Stimulated activated CD8-positive, alpha-beta memory T cell treated with anti-CD3 and anti-CD28 coated beads, Interleukin-7, amount 100 ng/mL, for 1 hour (primary cell): ENCODE data around the gene TRAF3.

Source experiments
- DNase-seq, 2 donors: peaks; one replicate each; pipeline ENCODE4 v3.0.0-alpha.2; 2020; ENCODE audit warnings: low read depth in 2 of 2

TRAF3 gene

GRCh38 chr14:102777711-102778337 lies 575 bp downstream of the TRAF3 start:
- no peak for DNase-seq

DNA sequence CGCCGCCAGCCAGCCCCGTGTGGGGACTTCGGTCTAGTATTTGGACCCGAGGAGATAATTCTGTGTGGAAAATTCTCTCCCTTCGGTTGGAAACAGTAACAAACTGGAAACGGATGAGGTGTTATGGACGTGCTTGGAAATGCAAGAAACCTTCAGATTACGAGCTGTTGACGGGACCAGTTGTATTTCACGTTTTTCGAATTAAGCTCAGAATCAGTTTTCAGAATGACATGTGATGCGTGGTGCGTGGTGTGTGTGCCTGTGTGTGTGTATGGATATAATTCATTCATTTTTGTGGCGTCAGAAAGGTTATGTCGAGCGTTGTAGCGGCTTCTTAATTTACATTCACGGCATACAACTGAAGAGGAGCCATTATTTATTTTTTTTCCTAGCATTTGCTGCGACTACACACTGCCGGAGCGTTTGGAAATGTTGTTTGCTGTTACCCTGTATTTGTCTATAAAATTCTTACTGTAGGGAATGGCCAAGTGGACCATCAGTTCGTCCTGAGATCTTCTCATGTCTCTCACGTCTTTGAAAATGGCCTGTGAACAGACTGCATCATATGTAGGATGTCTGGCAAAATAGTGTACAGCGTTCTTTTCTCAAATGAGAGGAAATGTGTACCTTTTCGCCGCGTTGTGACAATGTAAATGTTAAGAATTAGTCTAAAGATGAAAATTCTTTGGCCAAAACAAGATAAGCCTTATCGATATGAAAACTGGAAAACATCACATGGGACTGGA lies 1.3 kb downstream of the TRAF3 start:
- DNase-seq, result no peak

DNA sequence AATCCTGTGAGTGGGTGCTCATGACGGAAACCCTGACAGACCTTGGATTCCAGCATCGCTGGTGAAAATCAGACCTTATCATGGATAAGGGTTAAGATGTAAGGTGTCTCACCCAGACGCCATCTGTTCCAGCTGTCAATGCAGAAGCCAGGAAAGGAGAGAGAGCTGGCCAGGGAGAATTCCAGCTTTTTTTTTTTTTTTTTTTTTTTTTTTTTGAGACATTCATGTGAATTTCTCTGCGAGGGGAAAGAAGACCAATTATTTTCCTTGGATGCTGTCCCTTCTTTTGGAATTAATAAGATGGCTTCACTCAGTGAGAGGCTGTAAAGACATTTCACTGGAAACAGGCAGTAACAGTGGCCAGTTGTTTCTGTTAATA lies 1.8 kb downstream of the TRAF3 start:
- no peak for DNase-seq

DNA sequence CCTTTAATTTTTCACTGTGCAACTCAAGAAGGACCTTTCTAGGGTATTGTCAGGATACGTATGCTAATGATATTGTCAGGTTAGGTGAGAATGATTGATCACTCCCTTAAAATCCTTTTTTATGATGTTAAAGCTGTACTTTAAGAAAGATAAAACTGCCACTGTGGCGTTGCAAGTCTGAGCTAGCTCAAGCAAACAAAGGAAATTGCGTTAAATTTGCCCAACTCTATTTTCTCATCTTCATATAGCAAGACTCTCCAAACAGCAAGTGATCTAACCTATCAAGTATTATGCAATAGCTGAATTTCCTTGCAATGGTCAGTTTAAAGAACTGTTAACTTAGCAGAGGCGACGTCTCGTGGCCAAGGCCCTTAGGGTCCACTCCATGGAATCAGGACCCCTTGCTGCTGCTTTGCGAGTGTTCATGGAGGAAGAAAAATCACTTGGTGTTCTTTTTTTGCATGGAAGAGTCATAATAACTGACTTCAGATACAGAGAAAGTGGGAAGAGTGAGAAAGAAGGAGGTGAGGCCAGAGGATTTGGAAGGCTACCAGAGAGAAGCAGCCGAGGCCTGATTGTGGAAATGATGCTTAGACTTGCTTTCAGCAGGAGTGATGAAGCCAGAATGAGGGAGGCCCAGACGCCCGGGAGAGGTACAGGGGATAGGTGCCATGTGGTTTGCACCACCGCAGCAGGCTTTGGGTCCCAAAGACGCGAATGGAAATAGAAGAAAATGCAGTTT lies 2.5 kb downstream of the TRAF3 start:
- no peak for DNase-seq

- no peak for DNase-seq
Measured at GRCh38 chr14:102781063-102781462, 3.8 kb downstream of the TRAF3 start.

DNA sequence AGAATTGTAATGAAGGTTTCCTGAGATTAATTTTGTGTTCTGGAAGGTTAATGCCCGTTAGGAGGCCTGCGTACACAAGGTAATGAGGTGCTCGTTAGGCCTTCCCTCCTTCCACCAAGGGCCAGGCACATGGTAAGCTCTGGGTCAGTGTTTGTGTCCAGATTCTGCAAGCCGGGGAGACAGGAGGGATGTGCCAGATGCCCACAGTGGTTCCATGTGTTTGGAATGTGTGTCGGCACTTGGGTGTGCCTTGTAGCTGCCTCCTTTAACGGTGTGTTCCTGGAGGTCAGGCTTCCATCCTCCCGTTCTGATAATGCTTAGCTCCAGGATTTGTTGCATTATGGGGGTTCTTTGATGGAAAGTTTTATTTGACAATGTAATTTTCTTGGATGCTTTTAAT lies 5.7 kb downstream of the TRAF3 start:
- no peak for DNase-seq

- no peak for DNase-seq
Measured at GRCh38 chr14:102784892-102785594, 7.8 kb downstream of the TRAF3 start.

DNA sequence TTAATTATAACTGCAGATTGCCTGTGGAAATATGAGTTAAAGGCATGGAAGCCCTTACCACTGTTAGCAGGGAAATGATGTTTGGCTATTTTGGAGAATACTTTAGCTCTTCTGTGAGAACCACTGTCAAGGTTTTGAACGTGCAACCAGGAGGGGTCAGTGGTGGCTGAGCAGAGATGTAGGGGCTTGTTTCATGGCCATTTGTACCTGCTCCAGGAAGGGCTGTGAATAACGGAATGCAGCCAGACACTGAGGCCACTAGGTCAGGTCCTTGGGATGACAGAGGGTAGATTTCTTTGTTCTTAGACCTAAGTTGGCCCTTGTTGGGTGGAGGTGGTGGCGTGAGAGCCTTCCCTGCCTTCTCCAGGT lies 8.3 kb downstream of the TRAF3 start:
- no peak for DNase-seq

GRCh38 chr14:102786768-102787167 lies 9.5 kb downstream of the TRAF3 start:
- no peak for DNase-seq

DNA sequence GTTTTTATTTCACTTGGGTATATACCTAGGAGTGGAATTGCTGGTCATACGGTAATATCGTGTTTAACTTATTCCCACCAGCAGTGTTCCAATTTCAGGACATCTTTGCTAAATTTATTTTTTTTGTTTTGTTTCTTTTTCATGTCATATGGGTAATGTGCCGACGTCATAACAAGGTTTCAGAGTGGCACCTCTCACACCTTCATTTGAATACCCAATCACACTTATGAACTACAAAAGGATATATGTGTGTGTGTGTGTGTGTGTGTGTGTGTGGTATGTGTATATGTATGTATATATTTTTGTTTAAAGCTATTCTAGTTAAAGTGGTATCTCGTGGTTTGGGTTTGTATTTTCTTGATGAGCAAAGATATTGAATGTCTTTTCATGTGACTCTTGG lies 12.1 kb downstream of the TRAF3 start:
- no peak for DNase-seq

DNA sequence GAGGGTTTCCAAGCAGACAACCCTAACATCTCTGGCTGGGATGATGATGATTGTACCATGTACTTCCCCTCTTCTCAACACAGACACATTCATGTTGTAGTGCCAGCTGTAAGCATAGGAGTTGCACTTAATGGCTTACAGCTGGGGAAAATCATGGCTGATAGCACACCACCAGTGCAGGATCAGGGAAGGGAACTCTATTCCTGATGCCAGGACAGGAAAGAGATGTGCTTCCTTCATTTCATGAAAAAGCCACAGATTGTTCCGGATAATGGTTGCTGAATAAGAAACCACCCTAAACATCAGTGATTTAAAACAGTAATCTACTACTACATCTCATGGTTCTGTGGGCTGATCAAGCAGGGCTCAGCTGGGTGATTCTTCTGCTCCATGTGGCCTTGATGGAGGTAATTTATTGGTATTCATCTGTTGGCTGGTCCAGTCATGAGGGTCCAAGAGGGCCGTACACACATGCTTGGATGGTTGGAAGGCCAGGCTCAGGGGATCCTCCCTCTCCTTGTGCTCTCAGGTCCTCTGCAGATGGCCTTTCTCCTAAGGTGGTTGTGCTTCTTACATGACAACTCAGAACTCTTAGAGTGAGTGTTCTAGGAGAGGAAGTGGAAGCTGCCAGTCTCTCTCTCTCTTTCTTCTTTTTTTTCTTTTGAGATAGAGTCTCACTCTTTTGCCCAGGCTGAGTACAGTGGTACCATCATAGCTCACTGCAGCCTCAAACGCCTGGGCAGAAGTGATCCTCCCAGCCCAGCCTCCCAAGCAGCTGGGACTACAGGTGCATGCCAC lies 16.5 kb downstream of the TRAF3 start:
- no peak for DNase-seq

DNA sequence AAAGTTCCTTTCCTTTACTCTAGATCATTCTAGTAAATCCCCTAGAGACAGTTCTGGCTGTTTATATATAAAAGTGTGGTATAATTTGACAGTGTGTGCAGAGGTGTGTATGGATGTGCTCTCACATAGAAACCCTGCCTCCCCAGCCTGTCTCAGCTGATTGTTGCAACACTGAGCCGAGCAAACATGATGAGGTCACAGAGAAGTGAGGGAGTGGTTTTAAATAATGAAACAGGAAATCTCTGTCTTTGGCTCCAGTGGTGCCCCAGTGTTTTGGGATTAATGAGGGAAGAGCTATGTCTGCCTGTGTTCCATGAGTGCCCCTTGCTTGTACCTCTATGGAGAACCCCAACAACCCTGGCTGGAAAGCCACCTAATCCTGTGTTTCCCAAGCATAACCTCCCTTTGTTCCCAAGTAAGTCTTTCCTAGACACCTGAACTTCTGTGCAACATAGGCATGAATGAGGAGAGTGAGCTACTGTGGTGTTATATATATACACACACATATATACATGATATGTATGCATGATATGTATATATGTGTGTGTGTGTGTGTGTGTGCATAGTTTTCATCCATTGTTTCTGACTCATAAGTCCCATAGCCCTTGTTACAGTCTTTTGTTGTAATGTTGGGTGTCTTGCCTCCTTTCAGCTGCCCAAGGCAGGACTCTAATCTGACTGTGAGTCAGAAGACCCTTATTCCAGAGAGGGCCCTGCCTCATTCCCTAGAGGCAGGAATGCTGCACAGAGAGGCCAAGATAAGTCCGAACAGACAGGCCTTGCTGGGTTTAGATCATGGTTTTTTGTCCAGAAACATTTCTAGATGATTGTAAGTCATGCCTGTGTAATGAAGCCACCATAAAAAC lies 18.0 kb downstream of the TRAF3 start:
- DNase-seq, result no peak

DNA sequence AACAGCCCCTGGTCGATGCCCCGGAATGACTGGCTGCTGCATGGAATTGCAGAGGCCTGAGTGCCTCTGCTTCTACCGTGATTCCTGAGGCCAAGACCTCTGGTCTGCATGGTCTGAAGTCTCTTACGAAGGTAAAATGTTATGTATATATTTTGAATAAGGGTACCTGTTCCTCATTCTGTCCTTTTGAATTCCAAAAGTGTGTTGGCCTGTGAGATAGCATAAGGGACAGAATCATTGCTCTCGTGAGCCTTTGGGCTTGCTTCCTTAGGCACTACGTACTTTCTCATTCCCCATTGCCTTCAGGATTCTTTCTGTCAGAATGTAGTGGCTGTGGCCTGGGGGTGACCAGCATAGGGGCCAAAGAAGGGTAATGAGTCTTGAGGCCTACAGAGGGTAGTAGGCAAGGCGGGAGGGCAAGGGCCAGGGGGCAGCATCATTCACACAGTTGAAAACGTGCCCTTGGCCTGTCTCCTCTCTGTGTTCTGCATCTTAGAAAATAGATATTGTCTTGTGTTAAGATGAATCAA lies 19.5 kb downstream of the TRAF3 start:
- DNase-seq, result no peak

DNA sequence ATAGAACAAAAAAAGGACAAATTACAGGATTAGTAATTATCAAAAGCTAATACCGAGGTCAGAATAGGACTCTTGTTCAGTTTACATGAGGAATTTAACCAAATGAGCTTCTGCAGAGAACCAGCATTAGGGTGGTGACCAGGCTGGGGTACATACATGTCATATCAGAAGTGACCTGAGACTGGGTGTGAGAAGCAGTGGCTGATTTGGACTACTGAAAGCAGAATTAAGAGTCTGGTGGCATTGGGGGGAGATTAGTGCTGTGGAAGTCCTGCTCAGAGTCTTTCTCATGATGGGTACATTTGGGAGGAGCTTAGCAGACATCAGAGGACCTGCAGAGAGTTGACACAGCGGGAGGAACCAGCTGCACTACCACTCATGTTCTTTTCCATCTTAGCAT lies 21.7 kb downstream of the TRAF3 start:
- no peak for DNase-seq

DNA sequence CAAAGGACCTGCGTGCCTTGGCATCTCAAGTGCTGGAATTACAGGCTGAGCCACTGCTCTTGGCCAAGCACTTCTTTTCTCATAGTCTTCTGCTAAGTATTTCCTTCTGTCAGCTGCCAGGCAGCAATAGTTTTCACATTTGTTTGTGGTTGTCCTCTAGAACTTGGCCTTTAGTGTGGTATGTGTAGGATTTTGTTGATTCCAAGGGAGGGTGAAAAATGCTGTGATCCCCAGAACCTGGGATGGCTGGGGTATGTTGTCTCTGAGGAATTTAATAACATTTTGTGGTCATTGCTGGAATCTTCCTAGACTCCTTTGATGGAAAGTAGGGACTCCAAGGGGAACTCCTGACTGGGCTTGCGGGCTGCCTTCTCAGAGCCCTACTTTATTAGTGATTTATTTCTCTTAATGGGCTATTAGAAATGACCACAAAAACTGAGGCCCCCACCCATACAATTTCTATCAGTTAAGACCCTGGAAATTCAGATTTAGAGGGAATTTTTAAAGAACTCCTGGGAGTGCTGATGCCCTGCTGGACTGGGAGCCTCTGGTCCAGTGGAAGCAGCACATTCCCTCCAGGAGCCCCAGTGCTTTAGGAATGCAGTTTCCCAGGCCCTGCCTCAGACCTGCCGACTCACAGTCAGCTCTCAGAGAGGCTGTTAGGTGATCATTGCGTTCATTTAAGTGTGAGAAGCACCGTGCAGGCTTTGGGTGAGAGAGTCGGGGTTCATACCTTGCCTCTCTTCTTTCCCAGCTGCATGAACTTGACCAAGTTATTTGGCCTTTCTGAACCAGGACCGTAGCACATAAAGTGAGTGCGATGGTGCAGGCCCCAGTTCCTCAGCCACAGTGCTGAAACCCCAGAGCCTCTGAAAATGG lies 22.7 kb downstream of the TRAF3 start:
- DNase-seq, result no peak

DNA sequence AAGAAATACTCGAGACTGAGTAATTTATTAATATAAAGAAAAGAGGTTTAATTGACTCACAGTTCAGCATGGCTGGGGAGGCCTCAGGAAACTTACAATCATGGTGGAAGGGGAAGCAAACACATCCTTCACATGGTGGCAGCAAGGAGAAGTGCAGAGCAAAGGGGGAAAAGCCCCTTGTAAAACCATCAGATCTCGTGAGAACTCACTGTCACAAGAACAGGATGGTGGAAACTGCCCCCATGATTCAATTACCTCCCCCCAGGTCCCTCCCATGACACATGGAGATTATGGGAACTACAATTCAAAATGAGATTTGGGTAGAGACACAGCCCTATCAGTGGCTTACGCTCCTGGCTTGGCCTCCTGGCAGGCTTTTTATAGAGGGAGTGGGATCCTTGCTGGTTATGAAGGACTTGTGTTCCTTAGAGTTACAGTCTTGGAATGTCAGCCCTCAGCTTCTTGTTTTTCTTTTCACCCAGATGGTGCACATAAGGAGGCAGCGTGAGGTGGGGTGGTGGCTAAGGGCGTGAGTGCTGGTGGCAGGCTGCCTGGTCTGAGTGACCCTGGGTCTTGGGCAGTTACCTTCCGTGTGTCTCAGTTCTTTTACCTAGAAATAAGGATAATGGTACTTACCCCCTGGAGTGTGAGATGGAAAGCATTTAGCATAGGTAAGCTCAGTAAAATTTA lies 25.7 kb downstream of the TRAF3 start:
- no peak for DNase-seq

DNA sequence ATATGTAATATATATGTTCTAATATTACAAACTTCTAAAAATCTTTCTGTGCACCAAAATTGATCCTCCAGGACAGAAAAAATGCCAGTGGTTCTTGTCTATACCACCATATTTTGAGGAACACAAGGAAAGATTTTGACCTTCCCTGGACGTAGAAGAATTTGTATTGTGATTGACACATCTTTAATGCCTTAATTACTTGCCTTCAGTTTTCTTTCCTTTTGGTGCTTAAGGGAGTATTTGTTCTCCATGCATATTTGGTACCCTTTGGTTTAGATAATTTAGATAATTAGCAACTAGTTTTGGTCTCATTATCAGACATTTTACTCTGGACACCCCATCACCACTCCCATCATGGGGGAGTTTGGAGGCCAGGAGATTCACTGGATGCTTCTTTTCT lies 27.6 kb downstream of the TRAF3 start:
- no peak for DNase-seq

DNA sequence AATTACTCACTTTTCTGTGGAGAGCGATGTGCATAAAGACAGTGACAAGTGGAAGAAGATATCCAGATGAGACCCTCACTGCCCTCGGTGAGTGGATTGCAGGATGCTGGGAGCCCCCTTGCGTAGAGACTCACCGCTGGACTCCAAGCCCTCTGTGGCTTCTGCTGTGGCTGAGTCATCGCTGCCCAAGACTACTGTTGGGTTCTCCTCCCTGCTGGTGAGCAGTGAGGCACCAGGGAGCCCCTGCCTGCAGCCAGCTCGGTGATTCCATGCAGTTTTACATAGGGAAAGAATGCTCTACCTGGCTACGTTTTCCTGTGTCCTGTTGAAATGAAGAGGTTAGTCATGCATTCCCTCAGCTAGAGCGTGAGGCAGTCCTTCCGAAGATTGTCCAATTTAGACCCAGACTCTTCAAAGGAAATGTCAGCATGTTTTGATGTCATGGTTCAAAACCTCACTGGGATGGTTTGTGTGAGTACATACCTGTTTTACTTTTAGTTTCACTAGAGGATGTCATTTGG lies 28.2 kb downstream of the TRAF3 start:
- DNase-seq, result no peak

GRCh38 chr14:102805941-102806340 lies 28.7 kb downstream of the TRAF3 start:
- DNase-seq, result no peak
